ENCODE results near the gene SLC25A42. TPM values are rescaled to one million over a fixed set of nuclear protein-coding genes. Genes with fewer than 3 reads are reported as not detected.

SLC25A42 gene
- total RNA-seq, 1 experiment from 2014 or later, result 8.1 TPM

DNA sequence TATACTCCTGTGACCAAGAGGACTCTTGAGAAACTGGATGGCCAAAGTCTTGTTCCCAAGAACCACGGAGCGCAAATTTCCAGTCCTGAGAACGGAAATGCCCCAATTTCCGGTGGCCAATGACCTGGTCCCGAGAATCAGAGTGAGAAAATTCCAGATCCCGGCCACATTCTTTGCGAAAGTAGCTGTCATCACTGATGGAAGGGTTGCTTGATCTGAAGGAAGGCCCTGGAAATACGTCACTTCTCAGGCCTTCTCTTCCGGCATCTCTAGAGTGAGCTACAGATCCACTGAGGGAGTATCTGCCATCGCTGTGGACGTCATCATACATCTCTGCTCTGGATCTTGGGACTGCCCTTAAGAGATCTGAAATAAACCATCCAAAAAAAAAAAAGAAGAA is 37.9 kb upstream of the SLC25A42 start:
- no peak overlapping the region for H3K4me3 Mint-ChIP-seq
- TF ChIP-seq, protein P1, sequence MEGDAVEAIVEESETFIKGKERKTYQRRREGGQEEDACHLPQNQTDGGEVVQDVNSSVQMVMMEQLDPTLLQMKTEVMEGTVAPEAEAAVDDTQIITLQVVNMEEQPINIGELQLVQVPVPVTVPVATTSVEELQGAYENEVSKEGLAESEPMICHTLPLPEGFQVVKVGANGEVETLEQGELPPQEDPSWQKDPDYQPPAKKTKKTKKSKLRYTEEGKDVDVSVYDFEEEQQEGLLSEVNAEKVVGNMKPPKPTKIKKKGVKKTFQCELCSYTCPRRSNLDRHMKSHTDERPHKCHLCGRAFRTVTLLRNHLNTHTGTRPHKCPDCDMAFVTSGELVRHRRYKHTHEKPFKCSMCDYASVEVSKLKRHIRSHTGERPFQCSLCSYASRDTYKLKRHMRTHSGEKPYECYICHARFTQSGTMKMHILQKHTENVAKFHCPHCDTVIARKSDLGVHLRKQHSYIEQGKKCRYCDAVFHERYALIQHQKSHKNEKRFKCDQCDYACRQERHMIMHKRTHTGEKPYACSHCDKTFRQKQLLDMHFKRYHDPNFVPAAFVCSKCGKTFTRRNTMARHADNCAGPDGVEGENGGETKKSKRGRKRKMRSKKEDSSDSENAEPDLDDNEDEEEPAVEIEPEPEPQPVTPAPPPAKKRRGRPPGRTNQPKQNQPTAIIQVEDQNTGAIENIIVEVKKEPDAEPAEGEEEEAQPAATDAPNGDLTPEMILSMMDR (IDR thresholded peaks at IDR 0.05), result no peak
- TF ChIP-seq SP1 (CRISPR knock-in tag; conservative IDR thresholded peaks at IDR 0.05) (no peak), ZNF121 (CRISPR knock-in tag; IDR thresholded peaks at IDR 0.05) (no peak), NR1H2 (CRISPR knock-in tag; IDR thresholded peaks at IDR 0.05) (no peak), ZNF138 (CRISPR knock-in tag; conservative IDR thresholded peaks at IDR 0.05) (no peak), ESRRA (CRISPR knock-in tag; IDR thresholded peaks at IDR 0.05; ENCODE audit: borderline replicate concordance) (no peak), ELF4 (CRISPR knock-in tag; IDR thresholded peaks at IDR 0.05; ENCODE audit: low read depth) (no peak)
- TF ChIP-seq, protein P2, sequence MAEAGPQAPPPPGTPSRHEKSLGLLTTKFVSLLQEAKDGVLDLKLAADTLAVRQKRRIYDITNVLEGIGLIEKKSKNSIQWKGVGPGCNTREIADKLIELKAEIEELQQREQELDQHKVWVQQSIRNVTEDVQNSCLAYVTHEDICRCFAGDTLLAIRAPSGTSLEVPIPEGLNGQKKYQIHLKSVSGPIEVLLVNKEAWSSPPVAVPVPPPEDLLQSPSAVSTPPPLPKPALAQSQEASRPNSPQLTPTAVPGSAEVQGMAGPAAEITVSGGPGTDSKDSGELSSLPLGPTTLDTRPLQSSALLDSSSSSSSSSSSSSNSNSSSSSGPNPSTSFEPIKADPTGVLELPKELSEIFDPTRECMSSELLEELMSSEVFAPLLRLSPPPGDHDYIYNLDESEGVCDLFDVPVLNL (CRISPR knock-in tag; IDR thresholded peaks at IDR 0.05; ENCODE audit: borderline replicate concordance, low read depth), result no peak
- TF ChIP-seq, protein P3, sequence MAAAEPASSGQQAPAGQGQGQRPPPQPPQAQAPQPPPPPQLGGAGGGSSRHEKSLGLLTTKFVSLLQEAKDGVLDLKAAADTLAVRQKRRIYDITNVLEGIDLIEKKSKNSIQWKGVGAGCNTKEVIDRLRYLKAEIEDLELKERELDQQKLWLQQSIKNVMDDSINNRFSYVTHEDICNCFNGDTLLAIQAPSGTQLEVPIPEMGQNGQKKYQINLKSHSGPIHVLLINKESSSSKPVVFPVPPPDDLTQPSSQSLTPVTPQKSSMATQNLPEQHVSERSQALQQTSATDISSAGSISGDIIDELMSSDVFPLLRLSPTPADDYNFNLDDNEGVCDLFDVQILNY (CRISPR knock-in tag; IDR thresholded peaks at IDR 0.05), result no peak
- H3K27ac Mint-ChIP-seq, result peak overlapping the region; percentile 2; the same call in 1 of the 2 replicates
- CTCF ChIA-PET, result no interaction called here
- H3K36me3 Mint-ChIP-seq, result peaks cover 80% of the 10 kb centered on the region
- DNase-seq (ENCODE audit: low spot score) (no peak), ATAC-seq (no peak)
- POLR2A ChIA-PET, result no interaction called here
- H3K4me1 Mint-ChIP-seq, result no peaks in the 10 kb centered on the region
- no peaks in the 10 kb centered on the region for H3K27me3 Mint-ChIP-seq (ENCODE audit: low read depth)
- no peaks in the 10 kb centered on the region for H3K9me3 Mint-ChIP-seq

DNA sequence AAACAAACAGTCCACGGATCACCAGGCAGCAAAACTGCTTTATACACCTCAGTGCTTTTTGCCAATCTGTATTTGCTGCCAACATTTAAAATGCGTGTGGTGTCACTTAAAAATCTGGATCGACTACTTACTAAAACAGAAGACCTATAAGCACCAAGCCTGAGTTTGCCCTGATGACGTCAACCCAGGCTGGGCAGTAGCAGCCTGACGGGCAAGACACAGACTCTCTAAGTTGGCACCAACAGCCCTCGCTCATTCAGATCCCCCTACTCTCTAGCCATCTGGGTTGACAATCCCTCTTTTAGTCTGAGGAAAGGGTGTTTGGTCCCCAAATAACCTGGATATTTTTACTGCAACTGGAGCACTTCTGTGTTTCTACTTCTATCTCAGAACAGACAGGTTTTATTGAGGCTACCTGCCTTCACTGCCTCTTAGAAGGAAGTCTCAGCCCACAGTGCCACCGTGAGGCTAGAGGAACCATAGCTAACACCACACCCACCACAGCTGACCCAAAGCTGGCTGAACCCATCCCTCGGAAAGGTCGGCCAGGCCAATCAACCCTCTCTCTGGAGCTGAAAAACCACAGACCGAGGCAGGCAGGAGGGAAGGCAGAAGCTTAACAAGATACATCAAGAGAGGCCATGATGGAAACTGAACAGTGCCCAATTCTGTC is 37.4 kb upstream of the SLC25A42 start:
- H3K27ac Mint-ChIP-seq, result no peak overlapping the region
- H3K4me1 Mint-ChIP-seq, result no peaks in the 10 kb centered on the region
- no peaks in the 10 kb centered on the region for H3K27me3 Mint-ChIP-seq (ENCODE audit: low read depth)
- ChIA-PET POLR2A (no interaction called here), CTCF (no interaction called here)
- no peak overlapping the region for H3K4me3 Mint-ChIP-seq
- no peaks in the 10 kb centered on the region for H3K9me3 Mint-ChIP-seq
- ATAC-seq (peak; percentile 43; the same call in 1 of the 2 replicates), DNase-seq (ENCODE audit: low spot score) (no peak)
- H3K36me3 Mint-ChIP-seq, result peaks cover 79% of the 10 kb centered on the region
- TF ChIP-seq, protein P4, sequence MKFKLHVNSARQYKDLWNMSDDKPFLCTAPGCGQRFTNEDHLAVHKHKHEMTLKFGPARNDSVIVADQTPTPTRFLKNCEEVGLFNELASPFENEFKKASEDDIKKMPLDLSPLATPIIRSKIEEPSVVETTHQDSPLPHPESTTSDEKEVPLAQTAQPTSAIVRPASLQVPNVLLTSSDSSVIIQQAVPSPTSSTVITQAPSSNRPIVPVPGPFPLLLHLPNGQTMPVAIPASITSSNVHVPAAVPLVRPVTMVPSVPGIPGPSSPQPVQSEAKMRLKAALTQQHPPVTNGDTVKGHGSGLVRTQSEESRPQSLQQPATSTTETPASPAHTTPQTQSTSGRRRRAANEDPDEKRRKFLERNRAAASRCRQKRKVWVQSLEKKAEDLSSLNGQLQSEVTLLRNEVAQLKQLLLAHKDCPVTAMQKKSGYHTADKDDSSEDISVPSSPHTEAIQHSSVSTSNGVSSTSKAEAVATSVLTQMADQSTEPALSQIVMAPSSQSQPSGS (CRISPR knock-in tag; IDR thresholded peaks at IDR 0.05; ENCODE audit: borderline replicate concordance, low read depth), result no peak
- no peak for TF ChIP-seq EMX1 (CRISPR knock-in tag; IDR thresholded peaks at IDR 0.05)

DNA sequence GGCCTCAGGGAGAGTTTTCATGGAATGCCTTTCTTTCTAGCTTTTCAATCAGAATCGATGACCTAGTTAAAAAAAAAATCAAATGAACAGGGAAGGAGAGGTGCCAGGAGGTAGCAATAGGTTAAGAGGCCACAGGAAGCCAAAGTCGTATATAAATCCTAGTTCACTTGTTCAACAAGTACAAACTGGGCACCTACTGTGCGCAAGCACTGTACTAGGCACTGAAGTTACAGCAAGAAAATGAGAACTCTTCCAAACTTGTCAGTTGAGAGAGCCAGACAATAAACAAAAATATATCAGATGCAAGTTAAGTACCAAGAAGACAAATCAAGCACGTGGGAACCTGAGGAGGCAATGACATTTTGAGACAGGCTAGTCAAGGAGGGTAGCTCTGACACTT is 36.6 kb upstream of the SLC25A42 start:
- no peak overlapping the region for H3K27ac Mint-ChIP-seq
- no peak overlapping the region for H3K4me3 Mint-ChIP-seq
- DNase-seq (ENCODE audit: low spot score), result no peak
- no peaks in the 10 kb centered on the region for H3K9me3 Mint-ChIP-seq
- POLR2A ChIA-PET, result interaction anchor here (0.6 kb wide), 1 partner anchor 1336 kb away, joined by 3 read pairs; no protein-coding TSS in a partner anchor
- H3K36me3 Mint-ChIP-seq, result peaks cover 80% of the 10 kb centered on the region
- no peak for ATAC-seq
- H3K4me1 Mint-ChIP-seq, result peaks cover 5% of the 10 kb centered on the region
- H3K27me3 Mint-ChIP-seq (ENCODE audit: low read depth), result no peaks in the 10 kb centered on the region
- CTCF ChIA-PET, result interaction anchor here (0.6 kb wide), 1 partner anchor 39 kb away, joined by 5 read pairs; no protein-coding TSS in a partner anchor
- TF ChIP-seq TCF7 (CRISPR knock-in tag; IDR thresholded peaks at IDR 0.05; ENCODE audit: low read depth) (no peak), NFATC4 (CRISPR knock-in tag; IDR thresholded peaks at IDR 0.05) (no peak), NR3C1 (CRISPR knock-in tag; conservative IDR thresholded peaks at IDR 0.05; ENCODE audit: low read depth) (no peak)
- TF ChIP-seq, protein P1 (IDR thresholded peaks at IDR 0.05), result no peak
- TF ChIP-seq, protein P5, sequence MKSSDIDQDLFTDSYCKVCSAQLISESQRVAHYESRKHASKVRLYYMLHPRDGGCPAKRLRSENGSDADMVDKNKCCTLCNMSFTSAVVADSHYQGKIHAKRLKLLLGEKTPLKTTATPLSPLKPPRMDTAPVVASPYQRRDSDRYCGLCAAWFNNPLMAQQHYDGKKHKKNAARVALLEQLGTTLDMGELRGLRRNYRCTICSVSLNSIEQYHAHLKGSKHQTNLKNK (CRISPR knock-in tag; IDR thresholded peaks at IDR 0.05), result no peak
- TF ChIP-seq, protein P6, sequence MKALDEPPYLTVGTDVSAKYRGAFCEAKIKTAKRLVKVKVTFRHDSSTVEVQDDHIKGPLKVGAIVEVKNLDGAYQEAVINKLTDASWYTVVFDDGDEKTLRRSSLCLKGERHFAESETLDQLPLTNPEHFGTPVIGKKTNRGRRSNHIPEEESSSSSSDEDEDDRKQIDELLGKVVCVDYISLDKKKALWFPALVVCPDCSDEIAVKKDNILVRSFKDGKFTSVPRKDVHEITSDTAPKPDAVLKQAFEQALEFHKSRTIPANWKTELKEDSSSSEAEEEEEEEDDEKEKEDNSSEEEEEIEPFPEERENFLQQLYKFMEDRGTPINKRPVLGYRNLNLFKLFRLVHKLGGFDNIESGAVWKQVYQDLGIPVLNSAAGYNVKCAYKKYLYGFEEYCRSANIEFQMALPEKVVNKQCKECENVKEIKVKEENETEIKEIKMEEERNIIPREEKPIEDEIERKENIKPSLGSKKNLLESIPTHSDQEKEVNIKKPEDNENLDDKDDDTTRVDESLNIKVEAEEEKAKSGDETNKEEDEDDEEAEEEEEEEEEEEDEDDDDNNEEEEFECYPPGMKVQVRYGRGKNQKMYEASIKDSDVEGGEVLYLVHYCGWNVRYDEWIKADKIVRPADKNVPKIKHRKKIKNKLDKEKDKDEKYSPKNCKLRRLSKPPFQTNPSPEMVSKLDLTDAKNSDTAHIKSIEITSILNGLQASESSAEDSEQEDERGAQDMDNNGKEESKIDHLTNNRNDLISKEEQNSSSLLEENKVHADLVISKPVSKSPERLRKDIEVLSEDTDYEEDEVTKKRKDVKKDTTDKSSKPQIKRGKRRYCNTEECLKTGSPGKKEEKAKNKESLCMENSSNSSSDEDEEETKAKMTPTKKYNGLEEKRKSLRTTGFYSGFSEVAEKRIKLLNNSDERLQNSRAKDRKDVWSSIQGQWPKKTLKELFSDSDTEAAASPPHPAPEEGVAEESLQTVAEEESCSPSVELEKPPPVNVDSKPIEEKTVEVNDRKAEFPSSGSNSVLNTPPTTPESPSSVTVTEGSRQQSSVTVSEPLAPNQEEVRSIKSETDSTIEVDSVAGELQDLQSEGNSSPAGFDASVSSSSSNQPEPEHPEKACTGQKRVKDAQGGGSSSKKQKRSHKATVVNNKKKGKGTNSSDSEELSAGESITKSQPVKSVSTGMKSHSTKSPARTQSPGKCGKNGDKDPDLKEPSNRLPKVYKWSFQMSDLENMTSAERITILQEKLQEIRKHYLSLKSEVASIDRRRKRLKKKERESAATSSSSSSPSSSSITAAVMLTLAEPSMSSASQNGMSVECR (CRISPR knock-in tag; IDR thresholded peaks at IDR 0.05; ENCODE audit: borderline replicate concordance), result no peak
